Pancreas (tissue), 10 donors: ENCODE results near the gene DCDC1. TPM values are rescaled to one million over a fixed set of nuclear protein-coding genes. Genes with fewer than 3 reads are reported as not detected.

Experiments used
- ATAC-seq, 4 donors: fragments of 200-7000 bp; cut with Tn5 transposase; one replicate each; pipeline versions ENCODE4 v1.8.0 to v1.9.1; 2020; ENCODE audit warnings: mild to moderate bottlenecking in 4 of 4, moderate library complexity in 4 of 4
- DNase-seq, 6 donors: peaks; one replicate each; pipeline ENCODE4 v3.0.0-alpha.2; 2020
- FAIRE-seq: peaks from 2 replicates; lab custom pipeline; 2012; peaks lifted over from hg19 to GRCh38; lab: Jason Lieb, UNC
- H3K27ac ChIP-seq, 4 donors: fragments of 200-600 bp; sonication (generic); 1 replicate in 3 of 4; 2 replicates in 1 of 4; pipeline versions ENCODE4 v1.5.0 to v1.8.0; 2020
- H3K27me3 ChIP-seq, 4 donors: fragments of 200-600 bp; one replicate each; pipeline ENCODE4 v1.8.0; 2021
- H3K36me3 ChIP-seq, 3 donors: fragments of 200-600 bp; sonication (generic) in 1 of 3; one replicate each; pipeline versions ENCODE4 v1.5.0 to v1.8.0; 2020 to 2021
- H3K4me1 ChIP-seq, 3 donors: fragments of 200-600 bp; one replicate each; pipeline ENCODE4 v1.8.0; 2021
- H3K4me3 ChIP-seq, 4 donors: fragments of 200-600 bp; sonication (generic) in 2 of 4; one replicate each; pipeline versions ENCODE4 v1.5.0 to v1.8.0; 2020 to 2021
- H3K9me3 ChIP-seq, 4 donors: fragments of 200-600 bp; one replicate each; pipeline ENCODE4 v1.8.0; 2021
- WGBS, 2 donors: extraction: QIAGEN DNeasy Blood & Tissue Kit; methylation state at CpG; one replicate each; pipeline ENCODE4 v1.1.7; 2013; 5-methylcytosine and 5-hydroxymethylcytosine counted together
- intact Hi-C, 3 donors: fragments of 100-400 bp; cut with DNase I; formaldehyde crosslinking; loops; one replicate each; pipeline versions ENCODE4 v1.11.1 to v1.14.2; 2022
- polyA plus RNA-seq, 2 donors: library from polyadenylated mRNA; stranded (reverse); fragments of 200-250 nt; gene quantifications; one replicate each; pipeline ENCODE4 v1.2.3, GENCODE V29; 2013
- total RNA-seq, 6 donors: library from RNA; stranded (reverse); fragmentation: NEBNext Ultra II Directional in 4 of 6; extraction: Animal tissue kit (Norgen Biotek cat#: 25700) in 4 of 6; gene quantifications; one replicate each; pipeline versions ENCODE4 v1.2.1 to v1.2.4, GENCODE V29; 2021 to 2023
- TF ChIP-seq, protein P1 (sequence below), 4 donors: fragments of 200-600 bp; sonication (generic) in 3 of 4; IDR thresholded peaks; one replicate each; pipeline versions ENCODE4 v1.5.0 to v1.8.0; 2021; ENCODE audit warnings: antibody characterized with exemption in 4 of 4
- donor health status: healthy with polysubstance abuse.
- donor health status: DM: no; HTN: no; CAD: no; lungs with moderate emphysema.
- donor health status: DM: no; HTN: no; CAD: no.
- donor health status: control.
- donor health status: control.
- donor health status: Bipolar disorder and iron deficiency.
- donor health status: DM: yes; HTN: yes; CAD: no.
- donor health status: DM: no; HTN: no; CAD: no.
- donor health status: DM: no; HTN: no; CAD: no.
- donor health status: DM: yes; HTN: yes; CAD: no.

The DCDC1 gene
- total and polyA plus RNA-seq, 8 donors = 0.40 to 1.2 (median 0.68) TPM

- H3K4me3 ChIP-seq = no peak overlapping the region
- DNase-seq (no peak), ATAC-seq (no peak), FAIRE-seq (no peak)
- no peak overlapping the region for H3K27ac ChIP-seq
- H3K36me3 ChIP-seq = no peaks in the 10 kb centered on the region
- no peaks in the 10 kb centered on the region for H3K4me1 ChIP-seq
- intact Hi-C loops = loop anchor here in 1 of 3 donors (10.0 kb wide), 1 partner anchor 507 kb away; no protein-coding TSS in a partner anchor
- 53 to 72% methylated on average over 1 of the region's 1 CpG for WGBS, 2 donors
- H3K27me3 ChIP-seq = no peaks in the 10 kb centered on the region
- TF ChIP-seq, protein P1, sequence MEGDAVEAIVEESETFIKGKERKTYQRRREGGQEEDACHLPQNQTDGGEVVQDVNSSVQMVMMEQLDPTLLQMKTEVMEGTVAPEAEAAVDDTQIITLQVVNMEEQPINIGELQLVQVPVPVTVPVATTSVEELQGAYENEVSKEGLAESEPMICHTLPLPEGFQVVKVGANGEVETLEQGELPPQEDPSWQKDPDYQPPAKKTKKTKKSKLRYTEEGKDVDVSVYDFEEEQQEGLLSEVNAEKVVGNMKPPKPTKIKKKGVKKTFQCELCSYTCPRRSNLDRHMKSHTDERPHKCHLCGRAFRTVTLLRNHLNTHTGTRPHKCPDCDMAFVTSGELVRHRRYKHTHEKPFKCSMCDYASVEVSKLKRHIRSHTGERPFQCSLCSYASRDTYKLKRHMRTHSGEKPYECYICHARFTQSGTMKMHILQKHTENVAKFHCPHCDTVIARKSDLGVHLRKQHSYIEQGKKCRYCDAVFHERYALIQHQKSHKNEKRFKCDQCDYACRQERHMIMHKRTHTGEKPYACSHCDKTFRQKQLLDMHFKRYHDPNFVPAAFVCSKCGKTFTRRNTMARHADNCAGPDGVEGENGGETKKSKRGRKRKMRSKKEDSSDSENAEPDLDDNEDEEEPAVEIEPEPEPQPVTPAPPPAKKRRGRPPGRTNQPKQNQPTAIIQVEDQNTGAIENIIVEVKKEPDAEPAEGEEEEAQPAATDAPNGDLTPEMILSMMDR (IDR thresholded peaks at IDR 0.05) = no peak
- no peaks in the 10 kb centered on the region for H3K9me3 ChIP-seq
These were observed 517.4 kb downstream of the DCDC1 start for GRCh38 chr11:30852091-30852490.

GRCh38 chr11:30837252-30837651, 532.3 kb downstream of the DCDC1 start:
- Histone ChIP-seq H3K27me3 (no peaks in the 10 kb centered on the region), H3K27ac (no peak overlapping the region), H3K9me3 (no peaks in the 10 kb centered on the region), H3K4me3 (no peak overlapping the region), H3K4me1 (no peaks in the 10 kb centered on the region), H3K36me3 (no peaks in the 10 kb centered on the region)
- DNase-seq (no peak), FAIRE-seq (no peak), ATAC-seq (no peak)
- TF ChIP-seq, protein P1 (IDR thresholded peaks at IDR 0.05) = no peak
- WGBS, 2 donors = 66 to 76% methylated on average over 1 of the region's 1 CpG
- intact Hi-C loops = no loop called here

- DNase-seq (no peak), ATAC-seq (no peak), FAIRE-seq (no peak)
- Histone ChIP-seq H3K27ac (no peak overlapping the region), H3K4me1 (no peaks in the 10 kb centered on the region), H3K36me3 (no peaks in the 10 kb centered on the region), H3K9me3 (no peaks in the 10 kb centered on the region), H3K4me3 (no peak overlapping the region), H3K27me3 (no peaks in the 10 kb centered on the region)
- 59 to 72% methylated on average over 1 of the region's 1 CpG for WGBS, 2 donors
- TF ChIP-seq, protein P1 (IDR thresholded peaks at IDR 0.05) = no peak
- intact Hi-C loops = no loop called here
These were observed 536.7 kb downstream of the DCDC1 start for GRCh38 chr11:30832831-30833230.

- H3K4me3 ChIP-seq = no peak overlapping the region
- H3K9me3 ChIP-seq = no peaks in the 10 kb centered on the region
- ATAC-seq (no peak), FAIRE-seq (no peak), DNase-seq (no peak)
- intact Hi-C loops = no loop called here
- TF ChIP-seq, protein P1 (IDR thresholded peaks at IDR 0.05) = no peak
- 29 to 39% methylated on average over 1 of the region's 1 CpG for WGBS, 2 donors
- no peaks in the 10 kb centered on the region for H3K4me1 ChIP-seq
- H3K27me3 ChIP-seq = no peaks in the 10 kb centered on the region
- no peak overlapping the region for H3K27ac ChIP-seq
- H3K36me3 ChIP-seq = no peaks in the 10 kb centered on the region
These were observed 538.9 kb downstream of the DCDC1 start for GRCh38 chr11:30830681-30831080.

DNA sequence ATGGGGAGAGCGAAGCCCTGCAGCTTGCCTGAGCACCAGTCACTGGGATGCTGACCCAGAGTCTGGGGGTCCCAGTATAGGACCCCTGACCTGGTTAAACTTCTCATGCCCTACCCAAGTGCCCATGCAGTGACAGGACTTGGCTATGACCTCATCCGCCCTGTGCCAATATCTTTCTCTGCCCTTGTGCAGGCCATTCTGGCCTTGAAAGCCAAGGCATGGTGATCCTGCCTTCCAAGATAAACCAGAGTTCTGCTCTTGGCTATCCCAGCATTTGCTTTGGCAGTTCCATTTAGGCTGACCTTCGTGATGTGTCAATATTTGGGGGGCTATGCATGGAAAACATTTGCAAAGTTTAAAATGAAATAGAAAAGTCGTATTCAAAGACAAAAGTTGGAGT, 542.6 kb downstream of the DCDC1 start:
- DNase-seq (peak in 3 of 6 donors; percentile 11 to 48 (median 17)), FAIRE-seq (no peak), ATAC-seq (peak; percentile 27 to 95 (median 64))
- TF ChIP-seq, protein P1 (IDR thresholded peaks at IDR 0.05) = no peak
- Histone ChIP-seq H3K4me3 (no peak overlapping the region), H3K36me3 (no peaks in the 10 kb centered on the region), H3K27ac (no peak overlapping the region), H3K4me1 (no peaks in the 10 kb centered on the region), H3K9me3 (no peaks in the 10 kb centered on the region), H3K27me3 (no peaks in the 10 kb centered on the region)
- WGBS, 2 donors = 53 to 55% methylated on average over 4 of the region's 4 CpGs
- intact Hi-C loops = no loop called here
